ENCODE data around the gene CD38. TPM values are rescaled to one million over a fixed set of nuclear protein-coding genes. Genes with fewer than 3 reads are reported as not detected.
"Not testable (repeated sequence)": the region's sequence is repeated elsewhere in the genome, so short reads cannot be mapped to it uniquely, and the experiment has no call there.

Gene CD38
- total RNA-seq, 1 donor from 2014 or later, result 0.08 TPM

- Mint-ChIP-seq H3K27me3 (ENCODE audit: unreplicated experiment) (peaks cover 76% of the 10 kb centered on the region), H3K9me3 (ENCODE audit: unreplicated experiment) (no peaks in the 10 kb centered on the region), H3K27ac (ENCODE audit: unreplicated experiment) (no peak overlapping the region), H3K36me3 (ENCODE audit: unreplicated experiment) (no peaks in the 10 kb centered on the region), H3K4me3 (ENCODE audit: unreplicated experiment) (no peak overlapping the region), H3K4me1 (ENCODE audit: unreplicated experiment) (no peaks in the 10 kb centered on the region)
- DNase-seq (ENCODE audit: extremely low spot score, unreplicated experiment), result no peak
- TF ChIP-seq CTCF (IDR thresholded peaks at IDR 0.05), result no peak
Measured at GRCh38 chr4:15797320-15797719, 19.2 kb downstream of the CD38 start.

GRCh38 chr4:15799141-15799540 is 21.0 kb downstream of the CD38 start:
- H3K27ac Mint-ChIP-seq (ENCODE audit: unreplicated experiment), result no peak overlapping the region
- no peak overlapping the region for H3K4me3 Mint-ChIP-seq (ENCODE audit: unreplicated experiment)
- no peak for TF ChIP-seq CTCF (IDR thresholded peaks at IDR 0.05)
- DNase-seq (ENCODE audit: extremely low spot score, unreplicated experiment), result no peak
- H3K4me1 Mint-ChIP-seq (ENCODE audit: unreplicated experiment), result no peaks in the 10 kb centered on the region
- H3K36me3 Mint-ChIP-seq (ENCODE audit: unreplicated experiment), result no peaks in the 10 kb centered on the region
- H3K27me3 Mint-ChIP-seq (ENCODE audit: unreplicated experiment), result peaks cover 73% of the 10 kb centered on the region
- no peaks in the 10 kb centered on the region for H3K9me3 Mint-ChIP-seq (ENCODE audit: unreplicated experiment)

- Mint-ChIP-seq H3K4me3 (ENCODE audit: unreplicated experiment) (no peak overlapping the region), H3K9me3 (ENCODE audit: unreplicated experiment) (no peaks in the 10 kb centered on the region), H3K27me3 (ENCODE audit: unreplicated experiment) (peaks cover 73% of the 10 kb centered on the region), H3K27ac (ENCODE audit: unreplicated experiment) (no peak overlapping the region), H3K4me1 (ENCODE audit: unreplicated experiment) (no peaks in the 10 kb centered on the region), H3K36me3 (ENCODE audit: unreplicated experiment) (no peaks in the 10 kb centered on the region)
- no peak for DNase-seq (ENCODE audit: extremely low spot score, unreplicated experiment)
- TF ChIP-seq CTCF (IDR thresholded peaks at IDR 0.05), result no peak
Measured at GRCh38 chr4:15799701-15800100, 21.6 kb downstream of the CD38 start.

- not testable (repeated sequence) for H3K4me3 Mint-ChIP-seq (ENCODE audit: unreplicated experiment); DNase-seq (ENCODE audit: extremely low spot score, unreplicated experiment); H3K4me1 Mint-ChIP-seq (ENCODE audit: unreplicated experiment); H3K36me3 Mint-ChIP-seq (ENCODE audit: unreplicated experiment); H3K9me3 Mint-ChIP-seq (ENCODE audit: unreplicated experiment); H3K27ac Mint-ChIP-seq (ENCODE audit: unreplicated experiment)
- H3K27me3 Mint-ChIP-seq (ENCODE audit: unreplicated experiment), result peaks cover 76% of the 10 kb centered on the region
Measured at GRCh38 chr4:15802497-15802896, 24.4 kb downstream of the CD38 start.

GRCh38 chr4:15805583-15806517 is 27.7 kb downstream of the CD38 start:
- Mint-ChIP-seq H3K9me3 (ENCODE audit: unreplicated experiment) (no peaks in the 10 kb centered on the region), H3K36me3 (ENCODE audit: unreplicated experiment) (no peaks in the 10 kb centered on the region), H3K4me3 (ENCODE audit: unreplicated experiment) (no peak overlapping the region), H3K27me3 (ENCODE audit: unreplicated experiment) (peaks cover 61% of the 10 kb centered on the region), H3K27ac (ENCODE audit: unreplicated experiment) (no peak overlapping the region), H3K4me1 (ENCODE audit: unreplicated experiment) (no peaks in the 10 kb centered on the region)
- no peak for DNase-seq (ENCODE audit: extremely low spot score, unreplicated experiment)
- peak; percentile 82 for TF ChIP-seq CTCF (IDR thresholded peaks at IDR 0.05)
